Measurements from ENCODE around the gene ABHD12. TPM values are rescaled to one million over a fixed set of nuclear protein-coding genes. Genes with fewer than 3 reads are reported as not detected.
A peak's percentile ranks its signal among the peaks of the same experiment; 100 is the strongest.

Gene ABHD12
- polyA plus RNA-seq, 1 donor: 45.8 TPM

DNA sequence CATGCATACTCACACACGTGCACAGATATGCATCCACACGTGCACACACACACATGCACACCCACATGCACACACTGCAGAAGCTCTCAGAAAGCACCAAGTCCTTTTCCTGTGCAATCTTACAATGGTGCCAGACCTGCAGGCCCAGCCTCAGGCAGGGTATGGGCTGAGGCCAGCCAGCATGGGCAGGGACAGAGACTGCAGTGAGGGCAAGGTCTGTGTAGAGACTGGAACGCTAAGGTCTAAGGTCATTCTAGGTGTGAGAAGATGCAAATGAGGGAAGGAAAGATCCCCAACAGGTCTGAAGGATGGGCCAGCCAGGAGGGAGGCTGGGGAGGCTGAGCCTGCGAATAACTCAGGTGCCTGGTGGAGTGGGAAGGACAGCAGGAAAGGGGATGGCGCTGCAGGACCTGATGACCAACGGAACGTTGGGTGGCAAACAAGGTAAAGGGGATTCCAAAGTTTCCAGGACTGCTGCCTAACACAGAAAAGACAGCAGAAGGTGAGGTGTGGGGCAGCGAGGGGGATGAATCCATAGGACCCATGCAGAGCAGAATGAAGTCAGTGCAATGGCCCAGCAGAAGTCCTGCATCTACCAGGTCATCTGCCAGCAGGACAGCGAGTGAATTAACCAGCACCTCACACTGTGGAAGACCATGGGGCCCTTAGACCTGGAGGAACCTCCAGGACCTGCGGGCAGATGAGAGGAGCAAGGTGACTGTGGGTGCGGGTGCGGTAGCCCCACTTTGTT lies 67.0 kb downstream of the ABHD12 start:
- DNase-seq: peak in 1 of 2 donors; percentile 56
- Histone ChIP-seq H3K27ac (ENCODE audit: low read length) (no peak overlapping the region), H3K36me3 (ENCODE audit: control insufficient read depth, insufficient read depth, low read length) (peaks cover 29% of the 10 kb centered on the region), H3K4me3 (ENCODE audit: low read length) (no peak overlapping the region), H3K27me3 (ENCODE audit: control insufficient read depth, insufficient read depth, low read length) (no peaks in the 10 kb centered on the region), H3K4me1 (ENCODE audit: control insufficient read depth, insufficient read depth, low read length) (peaks cover 17% of the 10 kb centered on the region), H3K9me3 (ENCODE audit: control insufficient read depth, low read depth, low read length) (no peaks in the 10 kb centered on the region)
- WGBS (ENCODE audit: insufficient coverage, low lambda C conversion rate): 60% methylated on average over 3 of the region's 12 CpGs

DNA sequence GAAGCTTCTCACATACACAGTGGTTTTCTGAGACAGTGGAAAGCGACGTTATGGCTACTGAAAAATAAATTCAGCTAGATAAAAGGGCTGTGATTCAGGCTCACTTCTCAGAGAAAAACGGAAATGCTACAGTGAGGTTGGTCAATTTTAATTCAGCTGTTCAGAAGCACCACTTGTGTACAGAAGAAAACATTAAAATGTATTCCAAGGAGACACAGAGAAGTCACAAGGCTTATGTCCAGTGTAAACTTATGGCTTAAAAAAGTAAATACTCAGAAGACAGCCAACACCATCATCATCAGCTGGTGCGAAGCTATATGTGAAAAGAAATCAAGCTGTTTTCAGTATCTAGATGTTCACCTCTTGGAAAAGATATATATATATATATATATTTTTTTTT lies 68.6 kb downstream of the ABHD12 start:
- 80% methylated on average over 1 of the region's 4 CpGs for WGBS (ENCODE audit: insufficient coverage, low lambda C conversion rate)
- no peak for DNase-seq
- no peak overlapping the region for H3K27ac ChIP-seq (ENCODE audit: low read length)

DNA sequence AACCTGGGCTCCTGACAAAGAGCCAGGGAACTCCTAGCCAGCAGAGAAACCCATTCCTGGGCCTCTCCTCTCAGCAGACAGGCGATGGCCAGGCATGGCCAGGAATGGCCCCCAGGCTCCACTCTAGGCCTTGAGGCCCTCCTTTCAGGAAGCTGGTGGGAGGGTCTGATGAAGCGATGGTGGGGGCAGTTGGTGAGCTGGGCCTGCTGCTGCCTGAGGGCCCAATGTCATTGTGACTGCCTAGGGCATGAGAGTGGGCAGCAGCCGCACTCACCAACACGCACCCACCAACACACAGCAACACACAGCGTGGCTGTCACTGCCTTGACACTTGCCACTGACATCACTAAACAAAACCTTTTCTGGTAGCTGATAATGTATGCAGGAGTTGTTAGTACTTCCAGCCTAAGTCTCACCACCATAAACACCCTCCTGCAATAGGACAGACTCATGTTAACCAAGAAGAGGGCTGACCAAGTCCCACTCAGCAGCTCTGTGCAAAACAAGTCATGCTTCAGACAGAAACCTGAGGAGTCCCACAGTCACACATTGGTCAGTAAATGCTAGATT lies 69.3 kb downstream of the ABHD12 start:
- Histone ChIP-seq H3K27ac (ENCODE audit: low read length) (no peak overlapping the region), H3K4me3 (ENCODE audit: low read length) (no peak overlapping the region), H3K36me3 (ENCODE audit: control insufficient read depth, insufficient read depth, low read length) (peaks cover 35% of the 10 kb centered on the region), H3K27me3 (ENCODE audit: control insufficient read depth, insufficient read depth, low read length) (no peaks in the 10 kb centered on the region), H3K4me1 (ENCODE audit: control insufficient read depth, insufficient read depth, low read length) (peaks cover 17% of the 10 kb centered on the region), H3K9me3 (ENCODE audit: control insufficient read depth, low read depth, low read length) (no peaks in the 10 kb centered on the region)
- no peak for DNase-seq
- no CpG with 5 or more reads among the region's 5 CpGs for WGBS (ENCODE audit: insufficient coverage, low lambda C conversion rate)

More for the DNA sequence above, 68.6 kb downstream of the ABHD12 start:
- H3K36me3 ChIP-seq (ENCODE audit: control insufficient read depth, insufficient read depth, low read length): peaks cover 31% of the 10 kb centered on the region
- peaks cover 17% of the 10 kb centered on the region for H3K4me1 ChIP-seq (ENCODE audit: control insufficient read depth, insufficient read depth, low read length)
- no peaks in the 10 kb centered on the region for H3K27me3 ChIP-seq (ENCODE audit: control insufficient read depth, insufficient read depth, low read length)
- no peak overlapping the region for H3K4me3 ChIP-seq (ENCODE audit: low read length)
- H3K9me3 ChIP-seq (ENCODE audit: control insufficient read depth, low read depth, low read length): no peaks in the 10 kb centered on the region

DNA sequence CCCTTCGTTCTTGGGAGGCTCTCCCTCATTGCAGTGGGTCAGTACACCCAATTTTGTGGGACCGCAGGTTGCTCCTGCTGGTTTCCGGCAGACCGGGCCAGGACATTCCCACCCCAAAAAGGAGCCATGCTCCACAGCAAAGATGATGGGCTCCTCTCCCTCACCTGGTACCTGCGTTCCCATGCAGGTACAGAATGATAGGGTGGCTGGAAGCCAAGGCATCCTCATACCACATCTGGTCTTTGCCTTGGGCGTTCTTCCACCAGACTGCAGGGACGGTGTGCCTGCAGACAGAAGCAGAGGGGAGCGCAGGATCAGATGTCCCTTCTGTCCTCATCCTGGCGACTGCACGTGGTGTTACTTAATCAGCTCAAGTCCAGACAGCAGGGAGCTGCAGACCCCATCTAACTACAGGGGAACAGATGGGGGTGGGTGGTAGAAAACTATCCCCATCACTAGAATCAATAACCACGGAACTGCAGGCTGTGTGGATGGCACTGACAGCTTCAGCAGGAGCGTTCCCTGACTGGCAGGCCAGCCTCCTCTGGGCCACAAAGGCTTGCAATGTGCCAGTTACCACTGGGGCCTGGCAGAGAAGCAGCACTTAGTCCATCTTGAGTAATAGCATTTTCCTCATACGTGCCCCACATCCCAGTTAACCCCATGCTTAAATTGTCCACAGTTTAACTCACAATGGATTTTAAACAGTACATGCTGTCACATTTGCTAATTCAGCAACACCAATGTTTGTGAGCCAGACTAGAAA lies 70.4 kb downstream of the ABHD12 start:
- 100% methylated on average over 1 of the region's 13 CpGs for WGBS (ENCODE audit: insufficient coverage, low lambda C conversion rate)
- Histone ChIP-seq H3K9me3 (ENCODE audit: control insufficient read depth, low read depth, low read length) (no peaks in the 10 kb centered on the region), H3K4me1 (ENCODE audit: control insufficient read depth, insufficient read depth, low read length) (peaks cover 17% of the 10 kb centered on the region), H3K27ac (ENCODE audit: low read length) (no peak overlapping the region), H3K4me3 (ENCODE audit: low read length) (no peak overlapping the region), H3K36me3 (ENCODE audit: control insufficient read depth, insufficient read depth, low read length) (peaks cover 40% of the 10 kb centered on the region), H3K27me3 (ENCODE audit: control insufficient read depth, insufficient read depth, low read length) (no peaks in the 10 kb centered on the region)
- no peak for DNase-seq

DNA sequence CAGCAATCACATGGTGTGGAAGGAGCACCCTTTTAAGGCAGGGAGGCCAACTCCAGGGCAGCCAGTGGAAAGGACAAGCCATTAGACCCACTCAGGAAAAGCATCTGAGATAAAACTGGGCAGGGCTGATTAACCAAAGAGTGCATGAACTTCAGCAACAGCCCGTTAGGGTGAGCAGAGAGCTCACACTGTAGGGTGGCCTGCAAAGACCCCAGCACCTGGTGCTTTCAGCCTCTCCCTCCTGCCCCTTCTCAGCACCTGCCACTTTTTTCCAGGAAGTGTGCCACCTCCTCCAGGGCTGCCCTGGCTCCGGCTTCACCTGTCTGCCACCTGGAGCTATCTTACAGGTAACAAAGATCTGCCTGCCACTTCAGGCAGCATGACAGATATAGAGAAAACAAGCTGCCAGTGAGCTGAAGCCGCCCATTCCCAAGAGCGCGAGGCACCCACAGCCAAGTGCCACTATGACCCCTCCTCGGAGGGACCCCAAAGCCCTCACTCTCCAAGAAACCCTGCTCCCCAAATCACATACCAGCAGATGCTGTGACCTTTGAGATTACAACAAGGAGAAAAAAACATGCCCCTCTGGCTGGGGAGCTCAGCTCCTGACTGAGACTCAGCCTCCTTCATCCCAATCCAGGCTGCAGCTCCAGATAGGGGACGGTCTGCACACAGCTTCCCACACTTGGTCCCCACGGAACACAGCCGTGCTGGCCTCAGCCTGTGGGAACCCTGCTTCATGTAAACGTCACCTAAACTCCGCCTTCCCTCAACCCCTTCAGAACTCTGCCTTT lies 71.2 kb downstream of the ABHD12 start:
- peaks cover 12% of the 10 kb centered on the region for H3K4me1 ChIP-seq (ENCODE audit: control insufficient read depth, insufficient read depth, low read length)
- no peak for DNase-seq
- no peaks in the 10 kb centered on the region for H3K27me3 ChIP-seq (ENCODE audit: control insufficient read depth, insufficient read depth, low read length)
- no peaks in the 10 kb centered on the region for H3K9me3 ChIP-seq (ENCODE audit: control insufficient read depth, low read depth, low read length)
- no peak overlapping the region for H3K4me3 ChIP-seq (ENCODE audit: low read length)
- no CpG with 5 or more reads among the region's 11 CpGs for WGBS (ENCODE audit: insufficient coverage, low lambda C conversion rate)
- H3K27ac ChIP-seq (ENCODE audit: low read length): no peak overlapping the region
- peaks cover 43% of the 10 kb centered on the region for H3K36me3 ChIP-seq (ENCODE audit: control insufficient read depth, insufficient read depth, low read length)

DNA sequence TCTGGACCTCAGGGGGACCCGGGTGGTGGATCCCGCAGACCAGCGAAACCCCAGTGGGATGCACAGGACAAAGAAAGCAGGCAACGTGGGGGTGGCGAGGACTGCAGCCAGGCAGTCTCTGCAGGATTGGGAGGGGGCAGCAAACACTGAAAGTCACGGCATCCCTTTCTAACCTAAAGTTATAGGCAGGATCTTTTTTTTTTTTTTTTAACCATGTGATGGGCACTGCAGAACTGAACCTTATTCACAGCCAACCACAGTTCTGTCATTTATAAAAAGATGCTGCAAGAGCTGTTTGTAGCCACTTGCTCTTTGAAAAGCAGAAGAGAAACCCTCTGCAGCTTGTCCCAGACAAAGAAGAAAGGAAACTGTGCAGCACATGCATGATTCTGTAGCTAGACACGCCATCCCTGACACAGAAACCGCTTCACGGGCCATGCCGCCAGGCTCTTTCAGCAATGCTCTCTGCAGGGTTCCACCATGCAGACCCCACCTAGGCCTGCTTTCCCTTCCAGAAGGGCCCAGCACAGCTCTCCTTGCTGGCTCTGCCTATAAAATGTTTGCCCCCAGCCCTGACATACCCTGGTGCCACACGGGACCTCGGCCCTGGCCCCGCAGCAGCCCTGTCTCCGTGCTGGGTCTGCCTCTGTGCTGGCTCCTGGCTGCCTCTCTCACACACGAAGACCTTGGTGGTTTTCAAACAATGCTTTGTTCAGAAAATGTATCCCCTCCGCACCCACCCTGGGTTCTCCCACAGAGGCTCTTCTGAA lies 72.0 kb downstream of the ABHD12 start:
- no peak overlapping the region for H3K4me3 ChIP-seq (ENCODE audit: low read length)
- no CpG with 5 or more reads among the region's 16 CpGs for WGBS (ENCODE audit: insufficient coverage, low lambda C conversion rate)
- H3K27ac ChIP-seq (ENCODE audit: low read length): no peak overlapping the region
- no peak for DNase-seq
- H3K4me1 ChIP-seq (ENCODE audit: control insufficient read depth, insufficient read depth, low read length): peaks cover 6% of the 10 kb centered on the region
- no peaks in the 10 kb centered on the region for H3K9me3 ChIP-seq (ENCODE audit: control insufficient read depth, low read depth, low read length)
- H3K36me3 ChIP-seq (ENCODE audit: control insufficient read depth, insufficient read depth, low read length): peaks cover 46% of the 10 kb centered on the region
- no peaks in the 10 kb centered on the region for H3K27me3 ChIP-seq (ENCODE audit: control insufficient read depth, insufficient read depth, low read length)

DNA sequence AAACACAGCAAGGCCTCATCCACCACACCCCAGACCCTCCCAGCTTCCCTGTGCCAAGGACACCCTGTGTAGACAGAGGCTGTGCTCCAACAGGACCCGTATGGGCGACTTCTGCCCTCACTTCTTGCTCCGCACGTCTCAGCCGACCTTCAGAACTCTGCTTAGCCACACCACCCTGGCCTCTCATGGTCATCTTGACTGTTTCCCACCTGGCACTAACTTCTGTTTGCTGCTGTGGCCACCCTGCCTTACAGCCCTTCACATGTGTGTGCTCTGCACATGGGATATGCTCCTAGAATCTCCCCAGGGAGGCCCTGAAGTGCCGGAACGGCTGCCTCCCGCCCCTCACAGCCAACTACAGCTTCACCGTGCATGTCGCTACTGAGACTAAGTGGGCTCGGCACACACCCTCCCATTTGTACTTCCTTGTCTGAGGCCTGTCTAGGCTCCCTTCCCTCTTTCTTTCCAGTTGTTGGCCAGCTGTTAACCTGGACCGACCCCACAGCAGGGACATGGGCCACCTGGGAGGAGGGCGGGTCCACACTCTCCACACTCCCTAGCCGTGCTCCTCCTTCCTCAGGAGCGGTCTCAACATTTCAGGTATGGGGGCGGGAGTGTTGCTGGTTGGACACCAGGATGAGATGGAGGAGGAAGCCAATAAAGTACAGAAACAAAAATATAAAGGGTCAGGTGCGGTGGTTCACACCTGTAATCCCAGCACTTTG lies 73.1 kb downstream of the ABHD12 start:
- DNase-seq: no peak
- Histone ChIP-seq H3K9me3 (ENCODE audit: control insufficient read depth, low read depth, low read length) (no peaks in the 10 kb centered on the region), H3K4me3 (ENCODE audit: low read length) (no peak overlapping the region), H3K36me3 (ENCODE audit: control insufficient read depth, insufficient read depth, low read length) (peaks cover 39% of the 10 kb centered on the region), H3K4me1 (ENCODE audit: control insufficient read depth, insufficient read depth, low read length) (no peaks in the 10 kb centered on the region), H3K27ac (ENCODE audit: low read length) (no peak overlapping the region), H3K27me3 (ENCODE audit: control insufficient read depth, insufficient read depth, low read length) (no peaks in the 10 kb centered on the region)
- WGBS (ENCODE audit: insufficient coverage, low lambda C conversion rate): 80% methylated on average over 1 of the region's 17 CpGs

DNA sequence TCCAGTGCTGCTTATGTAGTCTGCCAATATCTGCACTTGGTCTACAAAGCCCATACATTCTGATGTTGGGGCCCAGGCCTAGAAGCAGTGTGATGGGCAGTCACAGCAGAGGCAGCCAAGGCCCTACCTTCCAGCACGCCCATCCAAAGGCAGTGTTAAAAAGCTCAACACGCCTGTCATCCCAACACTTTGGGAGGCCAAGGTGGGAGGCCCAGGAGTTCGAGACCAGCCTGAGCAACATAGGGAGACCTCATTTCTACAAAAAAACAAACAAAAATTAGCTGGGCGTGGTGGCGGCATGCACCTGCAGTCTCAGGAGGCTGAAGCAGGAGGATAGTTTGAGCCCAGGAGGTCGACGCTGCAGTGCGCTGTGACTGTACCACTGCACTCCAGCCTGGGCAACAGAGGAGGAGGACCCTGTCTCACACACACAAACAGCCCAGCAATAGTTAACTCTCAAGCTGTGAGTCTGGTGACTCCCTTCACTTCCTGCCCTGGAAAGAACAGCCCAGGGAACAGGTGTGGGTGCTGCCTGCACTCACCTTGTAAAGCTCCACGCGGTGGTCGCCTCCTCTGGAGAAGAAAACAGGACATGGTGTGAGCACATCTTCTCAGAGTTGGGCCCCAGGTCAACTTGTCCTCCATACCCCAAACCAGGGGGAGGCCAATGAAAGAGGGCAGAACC lies 74.0 kb downstream of the ABHD12 start:
- no peak for DNase-seq
- Histone ChIP-seq H3K9me3 (ENCODE audit: control insufficient read depth, low read depth, low read length) (no peaks in the 10 kb centered on the region), H3K4me1 (ENCODE audit: control insufficient read depth, insufficient read depth, low read length) (peaks cover 3% of the 10 kb centered on the region), H3K27me3 (ENCODE audit: control insufficient read depth, insufficient read depth, low read length) (no peaks in the 10 kb centered on the region), H3K4me3 (ENCODE audit: low read length) (no peak overlapping the region), H3K27ac (ENCODE audit: low read length) (no peak overlapping the region), H3K36me3 (ENCODE audit: control insufficient read depth, insufficient read depth, low read length) (peaks cover 34% of the 10 kb centered on the region)
- no CpG with 5 or more reads among the region's 11 CpGs for WGBS (ENCODE audit: insufficient coverage, low lambda C conversion rate)

Data from large intestine (tissue), 3 donors.